ENCODE data around the gene GTF2F2. TPM values are rescaled to one million over a fixed set of nuclear protein-coding genes. Genes with fewer than 3 reads are reported as not detected.

The GTF2F2 gene
- total RNA-seq, 1 experiment from 2014 or later, result 28.1 TPM

DNA sequence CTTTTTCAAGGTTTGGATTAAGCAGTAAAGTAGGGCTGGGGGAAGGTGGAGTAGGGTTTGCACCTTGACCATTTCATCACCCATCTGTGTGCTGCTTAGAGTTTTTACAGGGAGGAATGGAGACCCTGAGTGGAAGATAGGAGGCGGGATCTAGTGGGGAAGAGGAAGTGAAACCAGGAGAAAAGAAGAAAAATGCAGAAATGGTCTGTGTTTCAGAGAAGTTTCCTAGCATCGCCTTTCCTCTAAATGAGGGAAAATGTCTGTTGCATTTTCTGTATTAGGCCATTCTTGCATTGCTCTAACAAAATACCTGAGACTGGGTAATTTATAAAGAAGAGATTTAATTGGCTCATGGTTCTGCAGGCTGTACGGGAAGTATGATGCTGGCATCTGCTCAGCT is 156.6 kb downstream of the GTF2F2 start:
- no peak overlapping the region for H3K27ac Mint-ChIP-seq (ENCODE audit: unreplicated experiment)
- Histone ChIP-seq H3K9me3 (no peaks in the 10 kb centered on the region), H3K4me1 (no peaks in the 10 kb centered on the region), H3K4me3 (ENCODE audit: low read depth, low read length) (no peak overlapping the region), H3K36me3 (ENCODE audit: control insufficient read depth, insufficient read depth, low read length) (no peaks in the 10 kb centered on the region), H3K27me3 (replicated peaks; ENCODE audit: control insufficient read depth, insufficient read depth, low read length) (no peaks in the 10 kb centered on the region)
- intact Hi-C loops (cut with micrococcal nuclease; ENCODE audit: unreplicated experiment), result no loop called here
- no peaks in the 10 kb centered on the region for H3K9me3 Mint-ChIP-seq (ENCODE audit: unreplicated experiment)
- ChIA-PET POLR2A (no interaction called here), CTCF (no interaction called here)
- peaks cover 9% of the 10 kb centered on the region for H3K36me3 Mint-ChIP-seq (ENCODE audit: insufficient read depth, unreplicated experiment)
- no peak for DNase-seq
- H3K4me3 Mint-ChIP-seq (ENCODE audit: unreplicated experiment), result no peak overlapping the region
- TF ChIP-seq, protein P1, sequence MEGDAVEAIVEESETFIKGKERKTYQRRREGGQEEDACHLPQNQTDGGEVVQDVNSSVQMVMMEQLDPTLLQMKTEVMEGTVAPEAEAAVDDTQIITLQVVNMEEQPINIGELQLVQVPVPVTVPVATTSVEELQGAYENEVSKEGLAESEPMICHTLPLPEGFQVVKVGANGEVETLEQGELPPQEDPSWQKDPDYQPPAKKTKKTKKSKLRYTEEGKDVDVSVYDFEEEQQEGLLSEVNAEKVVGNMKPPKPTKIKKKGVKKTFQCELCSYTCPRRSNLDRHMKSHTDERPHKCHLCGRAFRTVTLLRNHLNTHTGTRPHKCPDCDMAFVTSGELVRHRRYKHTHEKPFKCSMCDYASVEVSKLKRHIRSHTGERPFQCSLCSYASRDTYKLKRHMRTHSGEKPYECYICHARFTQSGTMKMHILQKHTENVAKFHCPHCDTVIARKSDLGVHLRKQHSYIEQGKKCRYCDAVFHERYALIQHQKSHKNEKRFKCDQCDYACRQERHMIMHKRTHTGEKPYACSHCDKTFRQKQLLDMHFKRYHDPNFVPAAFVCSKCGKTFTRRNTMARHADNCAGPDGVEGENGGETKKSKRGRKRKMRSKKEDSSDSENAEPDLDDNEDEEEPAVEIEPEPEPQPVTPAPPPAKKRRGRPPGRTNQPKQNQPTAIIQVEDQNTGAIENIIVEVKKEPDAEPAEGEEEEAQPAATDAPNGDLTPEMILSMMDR (IDR thresholded peaks at IDR 0.05; ENCODE audit: insufficient read depth in 1 of 2, low read depth in 1 of 2, low read length in 1 of 2, severe bottlenecking in 1 of 2, unreplicated experiment in 1 of 2), result no peak
- H3K27me3 Mint-ChIP-seq (ENCODE audit: insufficient read depth, unreplicated experiment), result no peaks in the 10 kb centered on the region
- peaks cover 8% of the 10 kb centered on the region for H3K4me1 Mint-ChIP-seq (ENCODE audit: low read depth, unreplicated experiment)
- BruUV-seq (replicated peaks), result no TSS peak

DNA sequence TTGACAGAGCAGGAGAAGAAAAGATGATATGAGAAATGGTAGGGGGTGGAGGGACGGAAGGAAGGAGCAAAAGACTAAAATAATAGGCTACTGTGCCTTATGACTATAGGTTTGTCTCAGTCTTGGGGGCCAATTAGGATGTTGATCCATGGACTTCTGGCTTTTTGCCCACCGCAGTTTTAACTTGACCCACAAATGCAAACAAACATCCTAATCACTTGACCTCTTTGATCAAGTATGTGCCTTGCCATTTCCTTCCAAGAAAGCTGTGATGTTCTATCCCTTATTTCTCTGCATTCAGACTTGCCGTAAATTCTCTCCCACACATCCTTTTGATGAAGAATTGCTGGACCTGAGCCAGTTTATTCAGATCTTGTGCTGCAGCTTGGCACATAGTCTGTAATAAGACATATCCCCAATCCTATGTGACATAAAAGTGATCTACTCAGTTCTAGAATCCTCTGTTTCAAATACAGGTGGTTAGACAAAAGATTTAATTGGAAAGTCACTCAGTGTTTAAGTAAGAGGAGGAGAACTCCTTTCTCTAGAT is 157.9 kb downstream of the GTF2F2 start:
- intact Hi-C loops (cut with micrococcal nuclease; ENCODE audit: unreplicated experiment), result no loop called here
- Histone ChIP-seq H3K4me1 (no peaks in the 10 kb centered on the region), H3K27me3 (replicated peaks; ENCODE audit: control insufficient read depth, insufficient read depth, low read length) (no peaks in the 10 kb centered on the region), H3K4me3 (ENCODE audit: low read depth, low read length) (no peak overlapping the region), H3K9me3 (no peaks in the 10 kb centered on the region), H3K36me3 (ENCODE audit: control insufficient read depth, insufficient read depth, low read length) (no peaks in the 10 kb centered on the region)
- Mint-ChIP-seq H3K4me3 (ENCODE audit: unreplicated experiment) (no peak overlapping the region), H3K36me3 (ENCODE audit: insufficient read depth, unreplicated experiment) (peaks cover 9% of the 10 kb centered on the region), H3K27ac (ENCODE audit: unreplicated experiment) (no peak overlapping the region), H3K4me1 (ENCODE audit: low read depth, unreplicated experiment) (peaks cover 8% of the 10 kb centered on the region), H3K27me3 (ENCODE audit: insufficient read depth, unreplicated experiment) (no peaks in the 10 kb centered on the region), H3K9me3 (ENCODE audit: unreplicated experiment) (no peaks in the 10 kb centered on the region)
- no peak for DNase-seq
- ChIA-PET POLR2A (no interaction called here), CTCF (no interaction called here)
- BruUV-seq (replicated peaks), result no TSS peak
- TF ChIP-seq, protein P1 (IDR thresholded peaks at IDR 0.05; ENCODE audit: insufficient read depth in 1 of 2, low read depth in 1 of 2, low read length in 1 of 2, severe bottlenecking in 1 of 2, unreplicated experiment in 1 of 2), result no peak

DNA sequence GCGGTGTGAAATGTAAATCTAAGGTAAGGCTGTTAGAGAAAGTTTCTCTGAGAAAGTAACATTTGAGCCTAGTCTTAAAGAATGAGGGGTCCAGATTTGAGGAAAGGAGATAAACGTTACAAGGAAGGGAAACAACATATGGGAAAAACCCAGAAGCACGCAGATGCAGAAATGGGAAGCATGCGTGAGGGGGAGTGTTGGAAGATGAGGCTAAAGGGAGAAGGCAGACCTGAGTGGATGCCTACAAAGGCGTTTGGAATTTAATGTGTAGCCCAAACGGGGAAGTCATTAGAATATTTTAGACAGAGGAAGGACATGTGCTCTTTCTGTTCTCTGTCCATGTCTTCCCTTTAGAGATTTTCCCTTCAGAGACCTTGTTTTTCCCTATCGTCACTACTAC is 159.7 kb downstream of the GTF2F2 start:
- no TSS peak for BruUV-seq (replicated peaks)
- ChIA-PET CTCF (interaction anchor here (1.5 to 2.0 kb wide), 2 partner anchors 86 to 233 kb away, joined by 8 to 21 read pairs; no protein-coding TSS in a partner anchor), POLR2A (no interaction called here)
- Mint-ChIP-seq H3K27me3 (ENCODE audit: insufficient read depth, unreplicated experiment) (no peaks in the 10 kb centered on the region), H3K9me3 (ENCODE audit: unreplicated experiment) (no peaks in the 10 kb centered on the region), H3K4me1 (ENCODE audit: low read depth, unreplicated experiment) (peaks cover 8% of the 10 kb centered on the region), H3K4me3 (ENCODE audit: unreplicated experiment) (no peak overlapping the region), H3K36me3 (ENCODE audit: insufficient read depth, unreplicated experiment) (peaks cover 10% of the 10 kb centered on the region), H3K27ac (ENCODE audit: unreplicated experiment) (peak overlapping the region; percentile 15)
- Histone ChIP-seq H3K9me3 (no peaks in the 10 kb centered on the region), H3K36me3 (ENCODE audit: control insufficient read depth, insufficient read depth, low read length) (no peaks in the 10 kb centered on the region), H3K4me1 (no peaks in the 10 kb centered on the region), H3K4me3 (ENCODE audit: low read depth, low read length) (no peak overlapping the region), H3K27me3 (replicated peaks; ENCODE audit: control insufficient read depth, insufficient read depth, low read length) (no peaks in the 10 kb centered on the region)
- no peak for DNase-seq
- intact Hi-C loops (cut with micrococcal nuclease; ENCODE audit: unreplicated experiment), result no loop called here
- TF ChIP-seq, protein P1 (IDR thresholded peaks at IDR 0.05; ENCODE audit: insufficient read depth in 1 of 2, low read depth in 1 of 2, low read length in 1 of 2, severe bottlenecking in 1 of 2, unreplicated experiment in 1 of 2), result no peak

All from Caco-2 (cell line).